HCT116 (cell line): Measurements from ENCODE around the gene COG1. TPM values are rescaled to one million over a fixed set of nuclear protein-coding genes. Genes with fewer than 3 reads are reported as not detected.

Experiments used
- ATAC-seq: fragments of 200-7000 bp; cut with Tn5 transposase; 2 replicates; pipeline ENCODE4 v1.9.1; 2020; ENCODE audit warnings: mild to moderate bottlenecking, moderate library complexity
- BruUV-seq: library from RNA; stranded (reverse); fragments of 400-500 nt; replicated peaks from 2 replicates; lab custom pipeline; 2021; lab: Mats Ljungman, UMichigan
- CTCF ChIA-PET: fragments of 300-600 bp; sonication (Branson Sonifier 250); formaldehyde crosslinking; loops from one replicate; lab custom pipeline; 2021; ENCODE audit warnings: antibody characterized with exemption; lab: Charles Lee
- POLR2A ChIA-PET: fragments of 300-600, 350-600 bp; sonication (Branson Sonifier 250); formaldehyde crosslinking; loops from one replicate; lab custom pipeline; 2021; ENCODE audit warnings: antibody characterized with exemption; lab: Charles Lee
- RAD21 ChIA-PET, 2 experiments: fragments of 300-600 bp; sonication (Branson Sonifier 250); formaldehyde crosslinking; loops; one replicate each; lab custom pipeline; 2023; ENCODE audit warnings: low total read pairs in 2 of 2; ENCODE audit not compliant: uncharacterized antibody in 2 of 2, unreplicated experiment in 2 of 2, low non-redundant PET in 1 of 2; lab: Charles Lee
- DNase-seq: peaks from one replicate; pipeline ENCODE4 v3.0.0-alpha.2; 2010; ENCODE audit warnings: low read depth, low spot score
- H2AFZ ChIP-seq: fragments of 200-600 bp; shearing (Covaris generic), sonication (generic); 2 replicates; pipeline ENCODE4 v1.6.1; 2017; ENCODE audit warnings: low read depth, mixed run types, mixed read lengths, antibody characterized with exemption, low read length; ENCODE audit not compliant: poor library complexity, severe bottlenecking
- H3K27ac ChIP-seq: 2 replicates; pipeline ENCODE4 v1.5.1; 2012; ENCODE audit warnings: low read depth, low read length
- H3K27me3 ChIP-seq: fragments of 200-600 bp; sonication (generic); 2 replicates; pipeline ENCODE4 v1.6.1; 2016; ENCODE audit warnings: mixed run types, low read length, mixed read lengths; ENCODE audit not compliant: insufficient read depth
- H3K36me3 ChIP-seq, 2 experiments: fragments of 200-500 bp in 1 of 2; fragments of 200-600 bp in 1 of 2; sonication (Bioruptor generic) in 1 of 2; sonication (generic) in 1 of 2; 2 replicates each; pipeline versions ENCODE4 v1.5.1 to v1.6.1; 2014 to 2016; ENCODE audit warnings: low read length in 2 of 2, inconsistent platforms in 1 of 2, mixed read lengths in 1 of 2, mixed run types in 1 of 2; ENCODE audit not compliant: insufficient read depth in 2 of 2, control insufficient read depth in 1 of 2
- H3K4me1 ChIP-seq, 2 experiments: fragments of 200-600 bp in 1 of 2; sonication (generic) in 1 of 2; 2 replicates each; pipeline versions ENCODE4 v1.5.1 to v1.6.1; 2012 to 2017; ENCODE audit warnings: low read length in 2 of 2, inconsistent platforms in 1 of 2, mild to moderate bottlenecking in 1 of 2, mixed read lengths in 1 of 2, mixed run types in 1 of 2, moderate library complexity in 1 of 2; ENCODE audit not compliant: insufficient read depth in 2 of 2, control insufficient read depth in 1 of 2
- H3K4me2 ChIP-seq: fragments of 200-600 bp; sonication (generic); 2 replicates; pipeline ENCODE4 v1.6.1; 2017; ENCODE audit warnings: mixed run types, low read length, mixed read lengths
- H3K4me3 ChIP-seq, 2 experiments: fragments of 200-600 bp in 1 of 2; sonication (generic) in 1 of 2; replicated peaks in 1 of 2; 2 replicates each; pipeline ENCODE4 v1.5.1; 2011 to 2016; ENCODE audit warnings: low read length in 2 of 2, control low read depth in 1 of 2, low read depth in 1 of 2, mild to moderate bottlenecking in 1 of 2, mixed read lengths in 1 of 2, mixed run types in 1 of 2
- H3K79me2 ChIP-seq: fragments of 200-600 bp; sonication (generic); 2 replicates; pipeline ENCODE4 v1.6.1; 2017; ENCODE audit warnings: mild to moderate bottlenecking, mixed run types, low read length, moderate library complexity, mixed read lengths; ENCODE audit not compliant: insufficient read depth
- H3K9ac ChIP-seq: fragments of 200-600 bp; sonication (generic); 2 replicates; pipeline ENCODE4 v1.6.1; 2016; ENCODE audit warnings: low read length, mixed read lengths
- H3K9me2 ChIP-seq: fragments of 200-600 bp; sonication (generic), shearing (Covaris generic); 2 replicates; pipeline ENCODE4 v1.6.1; 2017; ENCODE audit warnings: mixed run types, mild to moderate bottlenecking, moderate library complexity; ENCODE audit not compliant: insufficient read depth
- H3K9me3 ChIP-seq, 2 experiments: fragments of 200-500 bp in 1 of 2; fragments of 200-600 bp in 1 of 2; sonication (Bioruptor generic) in 1 of 2; sonication (generic) in 1 of 2; 2 replicates each; pipeline ENCODE4 v1.6.1; 2014 to 2017; ENCODE audit warnings: low read length in 2 of 2, mixed read lengths in 2 of 2, inconsistent platforms in 1 of 2, low read depth in 1 of 2, mild to moderate bottlenecking in 1 of 2, mixed run types in 1 of 2, moderate library complexity in 1 of 2; ENCODE audit not compliant: control insufficient read depth in 1 of 2, insufficient read depth in 1 of 2
- H4K20me1 ChIP-seq: fragments of 200-600 bp; sonication (generic), shearing (Covaris generic); 2 replicates; pipeline ENCODE4 v1.6.1; 2017; ENCODE audit warnings: mixed run types, mild to moderate bottlenecking, moderate library complexity; ENCODE audit not compliant: insufficient read depth
- ATF3 ChIP-seq: IDR thresholded peaks from 2 replicates; pipeline ENCODE4 v1.6.1; 2012
- EZH2 ChIP-seq: fragments of 200-600 bp; sonication (generic); IDR thresholded peaks from 2 replicates; pipeline ENCODE4 v1.6.1; 2017; ENCODE audit warnings: antibody characterized with exemption, mixed run types
- EZH2phosphoT487 ChIP-seq: fragments of 200-600 bp; IDR thresholded peaks from 2 replicates; pipeline ENCODE4 v1.6.1; 2018; ENCODE audit warnings: antibody characterized with exemption, borderline replicate concordance
- FOSL1 ChIP-seq: IDR thresholded peaks from 2 replicates; pipeline ENCODE4 v1.6.1; 2012; ENCODE audit warnings: low read depth
- SP1 ChIP-seq: IDR thresholded peaks from 2 replicates; pipeline ENCODE4 v1.6.1; 2012; ENCODE audit warnings: low read depth
- intact Hi-C: fragments of 100-400 bp; cut with micrococcal nuclease; formaldehyde crosslinking; loops from 2 replicates; pipeline ENCODE4 v1.10.0; 2022
- total RNA-seq: library from RNA; stranded (reverse); gene quantifications from one replicate; pipeline ENCODE4 v1.2.1, GENCODE V29; 2021; ENCODE audit not compliant: unreplicated experiment
- TF ChIP-seq, protein P1 (sequence below): IDR thresholded peaks from 2 replicates; pipeline ENCODE4 v1.6.1; 2011; ENCODE audit warnings: mild to moderate bottlenecking, low read length, moderate library complexity; ENCODE audit not compliant: insufficient replicate concordance; ENCODE audit errors: extremely low read depth

COG1 gene
- total RNA-seq, 1 experiment from 2014 or later: 44.6 TPM

DNA sequence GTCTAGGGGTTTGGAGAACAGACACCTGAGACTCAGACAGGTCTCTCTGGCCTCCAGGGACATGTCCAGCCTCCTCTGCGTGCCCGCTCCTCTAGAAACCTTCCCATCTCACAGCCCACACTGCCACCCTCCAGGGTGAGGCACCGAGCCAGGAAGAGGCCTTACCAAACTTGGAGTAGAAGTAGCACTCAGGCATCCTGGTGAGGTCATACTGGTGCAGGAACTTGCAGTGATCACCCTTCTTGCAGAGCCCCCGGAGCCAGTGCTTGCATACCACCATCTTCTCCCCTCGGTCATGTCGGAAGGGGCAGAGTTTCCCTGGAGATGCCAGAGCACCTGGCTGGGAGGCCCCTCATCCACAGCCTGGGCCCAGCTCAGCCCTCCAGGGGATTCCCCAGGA lies 64.7 kb downstream of the COG1 start:
- Histone ChIP-seq H3K79me2 (no peaks in the 10 kb centered on the region), H3K9me2 (no peaks in the 10 kb centered on the region), H2AFZ (no peak overlapping the region), H3K27ac (no peak overlapping the region), H3K4me2 (no peak overlapping the region), H3K4me1 (no peaks in the 10 kb centered on the region), H3K4me3 (no peak overlapping the region), H4K20me1 (no peaks in the 10 kb centered on the region), H3K36me3 (no peaks in the 10 kb centered on the region), H3K9ac (no peak overlapping the region), H3K27me3 (no peaks in the 10 kb centered on the region), H3K9me3 (no peaks in the 10 kb centered on the region)
- TF ChIP-seq FOSL1 (no peak), ATF3 (no peak), EZH2phosphoT487 (no peak), SP1 (no peak), EZH2 (no peak)
- TF ChIP-seq, protein P1, sequence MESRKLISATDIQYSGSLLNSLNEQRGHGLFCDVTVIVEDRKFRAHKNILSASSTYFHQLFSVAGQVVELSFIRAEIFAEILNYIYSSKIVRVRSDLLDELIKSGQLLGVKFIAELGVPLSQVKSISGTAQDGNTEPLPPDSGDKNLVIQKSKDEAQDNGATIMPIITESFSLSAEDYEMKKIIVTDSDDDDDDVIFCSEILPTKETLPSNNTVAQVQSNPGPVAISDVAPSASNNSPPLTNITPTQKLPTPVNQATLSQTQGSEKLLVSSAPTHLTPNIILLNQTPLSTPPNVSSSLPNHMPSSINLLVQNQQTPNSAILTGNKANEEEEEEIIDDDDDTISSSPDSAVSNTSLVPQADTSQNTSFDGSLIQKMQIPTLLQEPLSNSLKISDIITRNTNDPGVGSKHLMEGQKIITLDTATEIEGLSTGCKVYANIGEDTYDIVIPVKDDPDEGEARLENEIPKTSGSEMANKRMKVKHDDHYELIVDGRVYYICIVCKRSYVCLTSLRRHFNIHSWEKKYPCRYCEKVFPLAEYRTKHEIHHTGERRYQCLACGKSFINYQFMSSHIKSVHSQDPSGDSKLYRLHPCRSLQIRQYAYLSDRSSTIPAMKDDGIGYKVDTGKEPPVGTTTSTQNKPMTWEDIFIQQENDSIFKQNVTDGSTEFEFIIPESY: no peak
- ChIA-PET RAD21 (no interaction called here), CTCF (interaction anchor here (8.1 kb wide), 1 partner anchor 113 kb away, joined by 180 read pairs; no protein-coding TSS in a partner anchor), POLR2A (no interaction called here)
- DNase-seq (no peak), ATAC-seq (no peak)
- BruUV-seq: no TSS peak
- intact Hi-C loops: loop anchor here (5.0 to 10.0 kb wide), 3 partner anchors 455 to 917 kb away; no protein-coding TSS in a partner anchor

Other genes starting within 250 kb of the COG1 start
- gene SLC39A11, start 100.4 kb upstream of the COG1 start, total RNA-seq: 46.4 TPM
- gene SSTR2, start 28.0 kb upstream of the COG1 start, total RNA-seq: not detected
- not detected for gene CPSF4L, start 68.8 kb downstream of the COG1 start, total RNA-seq
- 54.9 TPM for gene CDC42EP4, start 118.9 kb downstream of the COG1 start, total RNA-seq